Lower lobe of right lung (tissue), 2 donors: ENCODE results near the gene LDHA. TPM values are rescaled to one million over a fixed set of nuclear protein-coding genes. Genes with fewer than 3 reads are reported as not detected.

Source experiments
- ATAC-seq, 2 donors: fragments of 200-7000 bp; cut with Tn5 transposase; one replicate each; pipeline ENCODE4 v1.9.1; 2020 to 2022; ENCODE audit warnings: mild to moderate bottlenecking in 2 of 2, moderate library complexity in 2 of 2
- DNase-seq: peaks from one replicate; pipeline ENCODE4 v3.0.0-alpha.2; 2020
- H3K27ac ChIP-seq: fragments of 200-600 bp; one replicate; pipeline ENCODE4 v1.8.0; 2022
- H3K27me3 ChIP-seq: fragments of 200-600 bp; one replicate; pipeline ENCODE4 v1.8.0; 2022; ENCODE audit warnings: low read depth
- H3K36me3 ChIP-seq: fragments of 200-600 bp; one replicate; pipeline ENCODE4 v1.8.0; 2022; ENCODE audit warnings: mild to moderate bottlenecking
- H3K4me1 ChIP-seq: fragments of 200-600 bp; one replicate; pipeline ENCODE4 v1.8.0; 2022
- H3K4me3 ChIP-seq: fragments of 200-600 bp; one replicate; pipeline ENCODE4 v1.8.0; 2022; ENCODE audit warnings: mild to moderate bottlenecking
- H3K9me3 ChIP-seq: fragments of 200-600 bp; one replicate; pipeline ENCODE4 v1.8.0; 2022
- intact Hi-C: fragments of 100-400 bp; cut with DNase I; formaldehyde crosslinking; loops from one replicate; pipeline ENCODE4 v1.11.0; 2022
- microRNA-seq: library from miRNA; unstranded; fragments of <30 nt; microRNA quantifications from one replicate; pipeline ENCODE4 v1.2.0, GENCODE V29; 2020; ENCODE audit warnings: borderline number of aligned reads
- total RNA-seq: library from RNA; stranded (reverse); fragmentation: NEBNext Ultra II Directional; extraction: Animal tissue kit (Norgen Biotek cat#: 25700); gene quantifications from one replicate; pipeline ENCODE4 v1.2.1, GENCODE V29; 2021
- TF ChIP-seq, protein P1 (sequence below): fragments of 200-600 bp; IDR thresholded peaks from one replicate; pipeline ENCODE4 v1.8.0; 2022; ENCODE audit warnings: antibody characterized with exemption, mild to moderate bottlenecking
- donor health status: DM: no; HTN: yes; CAD: no; lungs with severe emphysema.

The LDHA gene
- total RNA-seq, 1 donor from 2014 or later = 251 TPM

DNA sequence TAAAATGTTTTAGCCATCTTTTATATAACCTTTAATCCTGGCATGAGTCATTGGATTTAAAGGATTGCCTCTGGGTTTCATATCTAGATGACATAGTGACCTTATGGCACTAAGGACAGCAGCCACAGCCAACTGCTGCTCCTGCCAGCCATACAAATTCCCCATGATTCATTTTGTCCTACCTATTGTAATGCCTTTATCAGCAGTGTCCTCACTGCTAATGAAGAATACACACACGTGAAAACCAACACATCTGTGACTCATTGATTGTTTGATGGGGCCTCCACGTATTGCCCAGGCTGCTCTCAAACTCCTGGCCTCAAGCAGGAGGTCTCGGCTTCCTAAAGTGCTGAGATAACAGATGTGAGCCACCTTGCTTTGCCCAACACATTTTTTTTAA is 63.1 kb downstream of the LDHA start:
- H3K9me3 ChIP-seq = no peaks in the 10 kb centered on the region
- no peak overlapping the region for H3K27ac ChIP-seq
- no peak for DNase-seq
- intact Hi-C loops = no loop called here
- TF ChIP-seq, protein P1, sequence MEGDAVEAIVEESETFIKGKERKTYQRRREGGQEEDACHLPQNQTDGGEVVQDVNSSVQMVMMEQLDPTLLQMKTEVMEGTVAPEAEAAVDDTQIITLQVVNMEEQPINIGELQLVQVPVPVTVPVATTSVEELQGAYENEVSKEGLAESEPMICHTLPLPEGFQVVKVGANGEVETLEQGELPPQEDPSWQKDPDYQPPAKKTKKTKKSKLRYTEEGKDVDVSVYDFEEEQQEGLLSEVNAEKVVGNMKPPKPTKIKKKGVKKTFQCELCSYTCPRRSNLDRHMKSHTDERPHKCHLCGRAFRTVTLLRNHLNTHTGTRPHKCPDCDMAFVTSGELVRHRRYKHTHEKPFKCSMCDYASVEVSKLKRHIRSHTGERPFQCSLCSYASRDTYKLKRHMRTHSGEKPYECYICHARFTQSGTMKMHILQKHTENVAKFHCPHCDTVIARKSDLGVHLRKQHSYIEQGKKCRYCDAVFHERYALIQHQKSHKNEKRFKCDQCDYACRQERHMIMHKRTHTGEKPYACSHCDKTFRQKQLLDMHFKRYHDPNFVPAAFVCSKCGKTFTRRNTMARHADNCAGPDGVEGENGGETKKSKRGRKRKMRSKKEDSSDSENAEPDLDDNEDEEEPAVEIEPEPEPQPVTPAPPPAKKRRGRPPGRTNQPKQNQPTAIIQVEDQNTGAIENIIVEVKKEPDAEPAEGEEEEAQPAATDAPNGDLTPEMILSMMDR = no peak
- peaks cover 7% of the 10 kb centered on the region for H3K27me3 ChIP-seq
- H3K36me3 ChIP-seq = no peaks in the 10 kb centered on the region
- H3K4me1 ChIP-seq = no peaks in the 10 kb centered on the region
- no peak for ATAC-seq
- no peak overlapping the region for H3K4me3 ChIP-seq

Small RNAs within 50 kb of the gene (microRNA-seq; reads per million reads assigned to microRNA genes)
- gene MIR3159 = not detected

Other genes with a start within 250 kb of the LDHA start
- gene MRGPRX4, start 221.7 kb upstream of the LDHA start, total RNA-seq = not detected
- gene SAA4, start 157.8 kb upstream of the LDHA start, total RNA-seq = 0.62 TPM
- gene SAA2, start 145.9 kb upstream of the LDHA start, total RNA-seq = 24.7 TPM
- gene SAA1, start 128.3 kb upstream of the LDHA start, total RNA-seq = 36.7 TPM
- 32.1 TPM for gene HPS5, start 72.4 kb upstream of the LDHA start, total RNA-seq
- 38.3 TPM for gene GTF2H1, start 72.0 kb upstream of the LDHA start, total RNA-seq
- not detected for gene LDHC, start 17.8 kb downstream of the LDHA start, total RNA-seq
- not detected for gene LDHAL6A, start 61.3 kb downstream of the LDHA start, total RNA-seq
- 61.8 TPM for gene TSG101, start 132.4 kb downstream of the LDHA start, total RNA-seq
- gene UEVLD, start 194.2 kb downstream of the LDHA start, total RNA-seq = 26.8 TPM
- gene MISFA, start 205.2 kb downstream of the LDHA start, total RNA-seq = 3.3 TPM
- gene SPTY2D1, start 239.8 kb downstream of the LDHA start, total RNA-seq = 18.6 TPM